GM12801 (cell line): ENCODE results near the gene ZNRD2.

Experiments used
- TF ChIP-seq, protein P1 (sequence below): IDR thresholded peaks from one replicate; pipeline ENCODE4 v1.5.1; 2011; ENCODE audit warnings: control low read depth; ENCODE audit not compliant: insufficient read length; ENCODE audit errors: extremely low read depth

Gene ZNRD2

DNA sequence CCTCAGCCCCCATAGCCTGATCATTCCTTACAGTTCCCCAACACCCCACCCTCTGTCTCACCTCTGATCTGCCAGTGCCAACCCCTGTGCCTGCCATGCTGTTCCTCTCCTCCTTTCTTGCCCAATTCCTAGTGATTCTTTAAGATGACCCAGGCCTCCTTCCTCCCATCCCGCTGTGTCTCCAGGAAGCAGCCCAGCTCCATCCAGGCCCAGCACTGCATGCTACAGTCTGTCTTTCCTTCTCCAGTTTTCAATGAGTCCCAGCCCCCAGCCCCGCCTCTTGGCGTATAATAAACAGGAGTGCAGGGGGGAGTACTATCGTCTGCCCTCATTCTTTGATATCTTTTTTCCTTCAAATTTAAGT is 24.4 kb upstream of the ZNRD2 start:
- TF ChIP-seq, protein P1, sequence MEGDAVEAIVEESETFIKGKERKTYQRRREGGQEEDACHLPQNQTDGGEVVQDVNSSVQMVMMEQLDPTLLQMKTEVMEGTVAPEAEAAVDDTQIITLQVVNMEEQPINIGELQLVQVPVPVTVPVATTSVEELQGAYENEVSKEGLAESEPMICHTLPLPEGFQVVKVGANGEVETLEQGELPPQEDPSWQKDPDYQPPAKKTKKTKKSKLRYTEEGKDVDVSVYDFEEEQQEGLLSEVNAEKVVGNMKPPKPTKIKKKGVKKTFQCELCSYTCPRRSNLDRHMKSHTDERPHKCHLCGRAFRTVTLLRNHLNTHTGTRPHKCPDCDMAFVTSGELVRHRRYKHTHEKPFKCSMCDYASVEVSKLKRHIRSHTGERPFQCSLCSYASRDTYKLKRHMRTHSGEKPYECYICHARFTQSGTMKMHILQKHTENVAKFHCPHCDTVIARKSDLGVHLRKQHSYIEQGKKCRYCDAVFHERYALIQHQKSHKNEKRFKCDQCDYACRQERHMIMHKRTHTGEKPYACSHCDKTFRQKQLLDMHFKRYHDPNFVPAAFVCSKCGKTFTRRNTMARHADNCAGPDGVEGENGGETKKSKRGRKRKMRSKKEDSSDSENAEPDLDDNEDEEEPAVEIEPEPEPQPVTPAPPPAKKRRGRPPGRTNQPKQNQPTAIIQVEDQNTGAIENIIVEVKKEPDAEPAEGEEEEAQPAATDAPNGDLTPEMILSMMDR = no peak

DNA sequence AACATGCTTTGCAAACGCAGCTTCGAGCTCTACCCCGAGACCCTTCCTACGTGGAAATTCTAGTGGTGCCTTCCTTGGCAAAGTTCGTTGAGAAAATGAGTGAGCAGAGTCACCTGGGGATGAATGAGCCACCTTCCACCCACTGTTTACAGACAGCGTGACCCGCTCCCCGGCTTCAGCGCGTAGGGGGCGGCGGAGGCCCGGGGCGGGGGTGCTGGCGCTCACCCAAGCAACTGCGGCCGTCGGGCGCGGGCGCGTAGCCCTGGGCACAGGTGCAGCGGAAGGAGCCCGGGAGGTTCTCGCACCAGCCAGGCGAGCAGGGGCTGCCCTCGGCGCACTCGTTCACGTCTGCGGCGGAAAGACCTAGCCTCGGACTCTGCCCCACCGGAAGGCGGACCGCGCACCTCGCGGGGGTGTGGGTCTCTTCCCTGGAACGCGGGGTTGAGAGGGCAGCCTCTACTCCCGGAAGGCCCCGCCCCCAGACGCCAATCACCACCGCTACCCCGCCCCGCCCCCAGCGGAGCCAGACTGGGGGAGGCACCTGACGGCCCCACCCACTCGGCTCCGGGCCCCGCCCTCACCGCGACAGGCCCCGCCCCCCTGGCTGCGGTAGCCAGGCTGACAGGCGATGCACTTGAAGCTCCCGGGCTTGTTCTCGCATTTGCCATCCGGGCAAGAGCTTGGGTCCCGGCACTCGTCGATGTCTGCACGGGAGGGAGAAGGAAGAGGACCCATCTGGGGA is 23.9 kb upstream of the ZNRD2 start:
- TF ChIP-seq, protein P1 = no peak

DNA sequence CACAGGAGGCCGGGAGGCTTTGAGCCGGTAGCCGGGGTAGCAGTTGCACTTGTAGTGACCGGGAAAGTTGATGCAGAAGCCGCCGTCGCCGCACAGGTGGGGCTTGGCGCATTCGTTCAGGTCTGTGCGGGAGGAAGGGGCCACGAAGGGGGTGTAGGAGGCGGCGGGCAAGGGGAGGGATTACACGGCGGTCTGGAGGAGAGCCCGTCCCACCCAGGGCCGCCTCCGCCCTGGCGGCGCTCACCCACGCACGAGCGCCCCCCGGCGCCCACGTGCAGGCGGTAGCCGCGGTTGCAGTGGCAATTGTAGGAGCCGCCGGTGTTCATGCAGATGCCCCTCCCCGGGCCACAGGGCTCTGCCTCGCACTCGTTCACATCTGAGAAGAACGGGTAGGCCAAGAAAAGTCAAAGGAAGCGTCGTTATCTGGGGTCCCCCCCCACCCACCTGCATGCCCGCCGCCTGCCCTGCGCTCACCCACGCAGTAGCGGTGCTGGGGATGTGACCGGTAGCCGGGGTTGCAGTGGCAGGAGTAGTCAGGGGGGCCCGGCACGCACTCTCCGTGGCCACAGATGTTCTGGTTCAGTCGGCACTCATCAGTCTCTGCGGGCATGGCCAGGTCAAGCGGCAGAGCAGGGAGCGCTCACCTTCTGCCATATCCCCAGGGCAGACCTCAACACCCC is 22.7 kb upstream of the ZNRD2 start:
- TF ChIP-seq, protein P1 = no peak

DNA sequence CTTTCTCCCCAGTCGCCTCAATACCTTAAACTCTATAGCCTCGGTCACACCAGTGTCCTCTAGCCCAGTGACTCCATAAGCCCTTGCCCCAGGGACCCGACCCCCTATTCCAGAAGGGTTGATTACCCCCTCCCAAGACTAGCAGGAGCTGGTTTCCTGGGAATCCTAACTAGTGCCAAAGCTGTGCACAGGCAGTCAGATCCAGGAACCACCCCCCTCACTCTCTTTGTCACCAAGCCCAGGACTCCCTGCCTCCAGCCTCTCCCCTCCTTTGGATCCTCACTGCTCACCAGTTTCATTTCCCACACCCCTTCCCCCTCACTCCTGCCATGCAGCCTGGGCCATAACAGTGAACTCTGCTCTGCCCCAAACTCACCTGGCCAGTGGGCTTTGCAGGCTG is 21.9 kb upstream of the ZNRD2 start:
- TF ChIP-seq, protein P1 = no peak

DNA sequence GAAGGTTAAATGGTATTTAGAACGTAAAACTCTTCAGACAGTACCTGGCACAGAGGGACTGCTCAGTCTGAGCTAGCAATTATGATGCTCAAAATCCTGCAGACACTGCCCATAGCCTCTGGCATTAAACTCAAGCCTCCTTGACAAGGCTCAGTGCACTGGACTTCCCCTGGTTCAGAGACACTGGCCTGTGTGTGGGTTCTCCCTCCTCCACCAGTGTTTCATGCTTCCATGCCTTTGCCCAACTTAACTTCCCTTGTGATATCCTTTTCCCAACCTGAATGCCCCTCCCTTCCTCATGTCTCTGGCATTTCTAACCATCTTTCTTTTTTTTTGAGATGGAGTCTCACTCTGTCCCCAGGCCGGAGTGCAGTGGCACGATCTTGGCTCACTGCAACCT is 21.2 kb upstream of the ZNRD2 start:
- TF ChIP-seq, protein P1 = no peak

DNA sequence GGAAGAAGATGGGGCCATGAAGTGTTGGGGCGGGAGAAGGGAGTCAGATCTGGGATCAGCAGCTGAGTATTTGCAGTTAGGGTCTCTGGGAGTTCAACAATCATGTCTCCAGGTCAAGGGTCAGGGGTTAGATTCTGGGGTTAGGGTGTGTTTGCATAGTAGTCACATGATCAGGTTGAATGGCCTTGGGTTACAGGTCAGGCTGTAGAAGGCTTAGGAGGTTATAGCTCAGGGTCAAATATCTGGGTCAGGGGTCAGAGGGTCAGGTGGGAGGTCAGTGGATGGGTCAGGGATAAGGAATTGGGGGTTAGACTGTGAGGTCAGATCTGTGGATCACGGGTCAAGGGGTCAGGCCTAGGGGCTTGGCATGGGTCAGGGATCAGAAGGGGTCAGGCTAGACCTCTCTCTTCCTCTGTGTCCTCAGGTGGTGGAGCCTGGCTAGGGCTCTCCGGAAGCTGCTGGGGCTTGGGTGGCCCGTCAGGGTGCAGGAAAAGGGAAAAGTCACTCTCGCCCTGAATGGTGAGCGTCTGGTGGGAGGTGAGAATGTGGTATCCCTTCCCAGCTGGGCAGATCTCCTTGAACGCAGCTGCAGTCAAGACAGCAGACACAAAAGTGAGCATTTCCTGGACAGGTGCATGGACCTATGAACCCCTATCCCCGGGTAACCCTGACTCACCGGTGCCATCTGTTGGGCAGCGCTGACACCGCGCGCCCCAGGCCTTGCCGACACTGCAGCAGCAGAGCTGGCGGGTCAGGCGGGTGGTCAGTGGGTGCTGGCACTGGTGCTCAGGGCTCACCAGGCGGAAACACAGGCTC is 18.5 kb upstream of the ZNRD2 start:
- TF ChIP-seq, protein P1 = peak; percentile 53

DNA sequence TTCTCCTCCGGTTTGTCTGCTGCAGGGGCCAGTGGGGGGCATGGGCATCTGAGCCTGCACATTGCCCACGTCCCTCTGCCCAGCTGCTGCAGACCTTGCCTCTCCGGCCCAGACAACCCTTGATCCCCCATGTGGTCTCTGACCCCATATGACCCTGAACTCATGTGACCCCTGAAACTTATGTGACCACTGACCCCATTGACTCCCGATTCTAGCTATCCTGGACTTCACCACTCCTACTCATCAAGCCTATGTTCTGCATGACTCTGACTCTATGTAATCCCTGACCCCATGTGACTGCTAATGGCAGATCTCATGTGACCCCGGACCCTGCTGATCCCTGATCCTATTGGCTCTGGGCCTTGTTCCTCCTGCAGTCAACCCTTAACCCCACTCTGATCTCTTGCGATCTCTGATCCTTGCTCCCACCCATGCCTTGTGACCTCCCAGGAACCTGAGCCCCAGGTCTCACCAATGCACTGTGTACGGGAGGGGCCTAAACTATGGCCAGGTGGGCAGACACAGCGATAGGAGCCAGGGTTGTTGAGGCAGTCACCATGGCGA is 17.8 kb upstream of the ZNRD2 start:
- TF ChIP-seq, protein P1 = no peak
